ENCODE data around the gene STIP1. TPM values are rescaled to one million over a fixed set of nuclear protein-coding genes. Genes with fewer than 3 reads are reported as not detected.

STIP1 gene
- total and polyA plus RNA-seq, 2 donors (not counting 1 experiment from before 2014, with no cell fraction given) = 49.8 to 78.7 TPM

- intact Hi-C loops (cut with micrococcal nuclease) = no loop called here
- H3K4me2 ChIP-seq (replicated peaks; ENCODE audit: low read depth, low read length, poor library complexity, severe bottlenecking) = no peak overlapping the region
- ATAC-seq (ENCODE audit: low read depth) (no peak), DNase-seq (no peak)
- WGBS (ENCODE audit: insufficient coverage) = 96% methylated on average over 24 of the region's 24 CpGs
- no peaks in the 10 kb centered on the region for H3K27me3 Mint-ChIP-seq
- POLR2A ChIA-PET = interaction anchor here (1.7 kb wide), 1 partner anchor 15 kb away, joined by 4 read pairs; no protein-coding TSS in a partner anchor
- H3K79me2 ChIP-seq (ENCODE audit: control insufficient read depth, insufficient read depth, low read length) = peaks cover 34% of the 10 kb centered on the region
- TF ChIP-seq CTCF (IDR thresholded peaks at IDR 0.05) (no peak), EZH2 (IDR thresholded peaks at IDR 0.05; ENCODE audit: borderline replicate concordance, insufficient read depth, low read depth, low read length, poor library complexity, severe bottlenecking) (no peak)
- H2AFZ ChIP-seq (ENCODE audit: insufficient read depth, low read depth, low read length, poor library complexity, severe bottlenecking) = no peak overlapping the region
- H4K20me1 ChIP-seq (ENCODE audit: control insufficient read depth, insufficient read depth, low read length, poor library complexity, severe bottlenecking) = peaks cover 37% of the 10 kb centered on the region
- H3K27ac ChIP-seq (ENCODE audit: low read length in 2 of 2) = no peak overlapping the region
- H3K27me3 ChIP-seq (replicated peaks in 1 of 4; ENCODE audit: control extremely low read depth in 1 of 4, control insufficient read depth in 3 of 4, insufficient read depth in 4 of 4, low read length in 3 of 4) = no peaks in the 10 kb centered on the region
- H3K4me3 Mint-ChIP-seq = no peak overlapping the region
- no peaks in the 10 kb centered on the region for H3K9me3 ChIP-seq (ENCODE audit: control extremely low read depth in 1 of 3, control insufficient read depth in 2 of 3, insufficient read depth in 1 of 3, low read length in 2 of 3)
- CTCF ChIA-PET = interaction anchor here (7.2 kb wide), 1 partner anchor 15 kb away, joined by 70 read pairs; the partner anchor contains the start of genes NUDT22 and TRPT1
- H3K4me3 ChIP-seq (ENCODE audit: control extremely low read depth in 1 of 5, extremely low read depth in 1 of 5, insufficient read depth in 1 of 5, low read depth in 2 of 5, low read length in 4 of 5) = no peak overlapping the region
- peaks cover 23 to 55% of the 10 kb centered on the region in 2 donors for H3K4me1 ChIP-seq (ENCODE audit: control insufficient read depth in 2 of 2, insufficient read depth in 2 of 2, low read length in 2 of 2)
- H3K27ac Mint-ChIP-seq = peak overlapping the region; percentile 56
- peaks cover 60% of the 10 kb centered on the region for H3K4me1 Mint-ChIP-seq
- peaks cover 0 to 34% of the 10 kb centered on the region in 2 experiments for H3K36me3 ChIP-seq (replicated peaks in 1 of 2; ENCODE audit: control extremely low read depth in 1 of 2, control insufficient read depth in 1 of 2, extremely low read depth in 1 of 2, insufficient read depth in 2 of 2, low read length in 1 of 2)
- H3K9ac ChIP-seq (ENCODE audit: low read length) = no peak overlapping the region
- H3K9me3 Mint-ChIP-seq (ENCODE audit: insufficient read depth) = no peaks in the 10 kb centered on the region
These were observed 24.5 kb downstream of the STIP1 start for GRCh38 chr11:64210301-64211020.
